ENCODE results near the gene LRRC1. TPM values are rescaled to one million over a fixed set of nuclear protein-coding genes. Genes with fewer than 3 reads are reported as not detected.

LRRC1 gene
- total and polyA plus RNA-seq, 8 donors: 8.6 to 16.4 (median 10.3) TPM

GRCh38 chr6:53852805-53853204, 58.0 kb downstream of the LRRC1 start:
- DNase-seq: no peak
- Histone ChIP-seq H3K9me3 (no peaks in the 10 kb centered on the region), H3K27me3 (no peaks in the 10 kb centered on the region), H3K4me3 (no peak overlapping the region), H3K27ac (no peak overlapping the region), H3K36me3 (no peaks in the 10 kb centered on the region), H3K4me1 (no peaks in the 10 kb centered on the region)
- no peak for TF ChIP-seq CTCF (IDR thresholded peaks at IDR 0.05)
- no peak for ATAC-seq
- intact Hi-C loops (cut with DNase I): no loop called here

GRCh38 chr6:53854843-53855567, 60.2 kb downstream of the LRRC1 start:
- Histone ChIP-seq H3K4me3 (no peak overlapping the region), H3K9me3 (no peaks in the 10 kb centered on the region), H3K36me3 (no peaks in the 10 kb centered on the region), H3K27me3 (no peaks in the 10 kb centered on the region), H3K4me1 (no peaks in the 10 kb centered on the region), H3K27ac (no peak overlapping the region)
- ATAC-seq: peak; percentile 86
- intact Hi-C loops (cut with DNase I): no loop called here
- no peak for TF ChIP-seq CTCF (IDR thresholded peaks at IDR 0.05)
- no peak for DNase-seq

- no peak for TF ChIP-seq CTCF (IDR thresholded peaks at IDR 0.05)
Measured at GRCh38 chr6:53855940-53856339, 61.1 kb downstream of the LRRC1 start.

GRCh38 chr6:53857318-53858094, 62.7 kb downstream of the LRRC1 start:
- Histone ChIP-seq H3K27me3 (no peaks in the 10 kb centered on the region), H3K36me3 (no peaks in the 10 kb centered on the region), H3K27ac (no peak overlapping the region), H3K9me3 (no peaks in the 10 kb centered on the region), H3K4me3 (no peak overlapping the region), H3K4me1 (no peaks in the 10 kb centered on the region)
- intact Hi-C loops (cut with DNase I): no loop called here
- ATAC-seq (no peak), DNase-seq (no peak)
- no peak for TF ChIP-seq CTCF (IDR thresholded peaks at IDR 0.05)

More at GRCh38 chr6:53855940-53856339, 61.1 kb downstream of the LRRC1 start:
- Histone ChIP-seq H3K27me3 (no peaks in the 10 kb centered on the region), H3K4me3 (no peak overlapping the region), H3K27ac (no peak overlapping the region), H3K36me3 (no peaks in the 10 kb centered on the region), H3K9me3 (no peaks in the 10 kb centered on the region), H3K4me1 (no peaks in the 10 kb centered on the region)
- no peak for DNase-seq
- intact Hi-C loops (cut with DNase I): no loop called here
- ATAC-seq: no peak

- TF ChIP-seq CTCF (IDR thresholded peaks at IDR 0.05): no peak
- ATAC-seq (no peak), DNase-seq (no peak)
- Histone ChIP-seq H3K27me3 (no peaks in the 10 kb centered on the region), H3K4me1 (no peaks in the 10 kb centered on the region), H3K9me3 (no peaks in the 10 kb centered on the region), H3K36me3 (no peaks in the 10 kb centered on the region), H3K4me3 (no peak overlapping the region), H3K27ac (no peak overlapping the region)
- intact Hi-C loops (cut with DNase I): no loop called here
Measured at GRCh38 chr6:53858196-53858595, 63.4 kb downstream of the LRRC1 start.

All from left lung (tissue), 10 donors.